Memory B cell (primary cell): ENCODE results near the gene KMT2E.
A peak's percentile ranks its signal among the peaks of the same experiment; 100 is the strongest.

Experiments used
- ATAC-seq: fragments of 150-1000 bp; cut with Tn5 transposase; 2 replicates; pipeline ENCODE4 v1.10.0; 2021; ENCODE audit warnings: low read depth, mild to moderate bottlenecking, moderate library complexity
- DNase-seq, 2 donors: peaks; one replicate each; pipeline ENCODE4 v3.0.0; 2022; ENCODE audit warnings: low spot score in 2 of 2
- H3K27ac Mint-ChIP-seq: one replicate; pipeline ENCODE4 v1.8.0; 2022; ENCODE audit warnings: mild to moderate bottlenecking, moderate library complexity, mixed read lengths
- H3K27me3 Mint-ChIP-seq: one replicate; pipeline ENCODE4 v1.8.0; 2022; ENCODE audit warnings: mixed read lengths
- H3K36me3 Mint-ChIP-seq: one replicate; pipeline ENCODE4 v1.8.0; 2022; ENCODE audit warnings: mild to moderate bottlenecking, mixed read lengths
- H3K4me1 Mint-ChIP-seq: one replicate; pipeline ENCODE4 v1.8.0; 2022; ENCODE audit warnings: mixed read lengths
- H3K4me3 Mint-ChIP-seq: one replicate; pipeline ENCODE4 v1.8.0; 2022; ENCODE audit warnings: mild to moderate bottlenecking, moderate library complexity, mixed read lengths
- H3K9me3 Mint-ChIP-seq: one replicate; pipeline ENCODE4 v1.8.0; 2022; ENCODE audit warnings: mixed read lengths

KMT2E gene

GRCh38 chr7:105079348-105079747 is 65.3 kb downstream of the KMT2E start:
- no peak overlapping the region for H3K4me3 Mint-ChIP-seq
- H3K27ac Mint-ChIP-seq: no peak overlapping the region
- H3K27me3 Mint-ChIP-seq: no peaks in the 10 kb centered on the region
- DNase-seq: no peak
- peaks cover 33% of the 10 kb centered on the region for H3K36me3 Mint-ChIP-seq
- H3K4me1 Mint-ChIP-seq: peaks cover 6% of the 10 kb centered on the region
- H3K9me3 Mint-ChIP-seq: no peaks in the 10 kb centered on the region
- ATAC-seq: no peak

GRCh38 chr7:105084581-105084980 is 70.6 kb downstream of the KMT2E start:
- H3K27ac Mint-ChIP-seq: no peak overlapping the region
- H3K36me3 Mint-ChIP-seq: peaks cover 22% of the 10 kb centered on the region
- DNase-seq (no peak), ATAC-seq (no peak)
- H3K9me3 Mint-ChIP-seq: no peaks in the 10 kb centered on the region
- no peaks in the 10 kb centered on the region for H3K27me3 Mint-ChIP-seq
- peaks cover 6% of the 10 kb centered on the region for H3K4me1 Mint-ChIP-seq
- no peak overlapping the region for H3K4me3 Mint-ChIP-seq

GRCh38 chr7:105086850-105087249 is 72.8 kb downstream of the KMT2E start:
- no peak for ATAC-seq
- peaks cover 25% of the 10 kb centered on the region for H3K36me3 Mint-ChIP-seq
- H3K4me3 Mint-ChIP-seq: no peak overlapping the region

GRCh38 chr7:105087981-105088380 is 74.0 kb downstream of the KMT2E start:
- peaks cover 3% of the 10 kb centered on the region for H3K4me1 Mint-ChIP-seq
- no peaks in the 10 kb centered on the region for H3K9me3 Mint-ChIP-seq
- H3K36me3 Mint-ChIP-seq: peaks cover 18% of the 10 kb centered on the region
- no peak for ATAC-seq
- H3K4me3 Mint-ChIP-seq: no peak overlapping the region
- peak overlapping the region; percentile 55 for H3K27ac Mint-ChIP-seq
- H3K27me3 Mint-ChIP-seq: no peaks in the 10 kb centered on the region
- DNase-seq: no peak

More at GRCh38 chr7:105086850-105087249, 72.8 kb downstream of the KMT2E start:
- Mint-ChIP-seq H3K4me1 (peaks cover 6% of the 10 kb centered on the region), H3K27me3 (no peaks in the 10 kb centered on the region), H3K27ac (no peak overlapping the region), H3K9me3 (no peaks in the 10 kb centered on the region)
- no peak for DNase-seq

GRCh38 chr7:105088456-105088855 is 74.5 kb downstream of the KMT2E start:
- ATAC-seq (no peak), DNase-seq (no peak)
- Mint-ChIP-seq H3K9me3 (no peaks in the 10 kb centered on the region), H3K4me3 (no peak overlapping the region), H3K27me3 (no peaks in the 10 kb centered on the region), H3K36me3 (peaks cover 15% of the 10 kb centered on the region), H3K27ac (peak overlapping the region; percentile 55), H3K4me1 (peaks cover 2% of the 10 kb centered on the region)

- Mint-ChIP-seq H3K36me3 (peaks cover 7% of the 10 kb centered on the region), H3K4me3 (no peak overlapping the region), H3K27me3 (no peaks in the 10 kb centered on the region), H3K27ac (peak overlapping the region; percentile 75), H3K9me3 (no peaks in the 10 kb centered on the region), H3K4me1 (peaks cover 6% of the 10 kb centered on the region)
- DNase-seq (no peak), ATAC-seq (no peak)
Measured at GRCh38 chr7:105094966-105095365, 81.0 kb downstream of the KMT2E start.

- no peaks in the 10 kb centered on the region for H3K27me3 Mint-ChIP-seq
Measured at GRCh38 chr7:105096306-105096705, 82.3 kb downstream of the KMT2E start.

GRCh38 chr7:105097619-105098018 is 83.6 kb downstream of the KMT2E start:
- Mint-ChIP-seq H3K27me3 (no peaks in the 10 kb centered on the region), H3K27ac (peak overlapping the region; percentile 40), H3K4me3 (no peak overlapping the region), H3K9me3 (no peaks in the 10 kb centered on the region), H3K36me3 (peaks cover 4% of the 10 kb centered on the region), H3K4me1 (peaks cover 6% of the 10 kb centered on the region)
- DNase-seq (no peak), ATAC-seq (no peak)

More at GRCh38 chr7:105096306-105096705, 82.3 kb downstream of the KMT2E start:
- H3K4me3 Mint-ChIP-seq: no peak overlapping the region
- peaks cover 6% of the 10 kb centered on the region for H3K4me1 Mint-ChIP-seq
- ATAC-seq: no peak
- no peak overlapping the region for H3K27ac Mint-ChIP-seq
- peaks cover 4% of the 10 kb centered on the region for H3K36me3 Mint-ChIP-seq
- DNase-seq: no peak
- H3K9me3 Mint-ChIP-seq: no peaks in the 10 kb centered on the region

GRCh38 chr7:105098863-105099515 is 85.0 kb downstream of the KMT2E start:
- ATAC-seq: no peak
- Mint-ChIP-seq H3K27ac (peak overlapping the region; percentile 78), H3K4me1 (peaks cover 6% of the 10 kb centered on the region), H3K27me3 (no peaks in the 10 kb centered on the region), H3K4me3 (no peak overlapping the region), H3K9me3 (no peaks in the 10 kb centered on the region), H3K36me3 (peaks cover 6% of the 10 kb centered on the region)
- DNase-seq: no peak

- DNase-seq: no peak
- H3K4me3 Mint-ChIP-seq: no peak overlapping the region
- no peaks in the 10 kb centered on the region for H3K9me3 Mint-ChIP-seq
- peaks cover 9% of the 10 kb centered on the region for H3K36me3 Mint-ChIP-seq
- peaks cover 6% of the 10 kb centered on the region for H3K4me1 Mint-ChIP-seq
- no peak for ATAC-seq
- H3K27me3 Mint-ChIP-seq: no peaks in the 10 kb centered on the region
- no peak overlapping the region for H3K27ac Mint-ChIP-seq
Measured at GRCh38 chr7:105101864-105102263, 87.9 kb downstream of the KMT2E start.

GRCh38 chr7:105102557-105103352 is 88.8 kb downstream of the KMT2E start:
- no peaks in the 10 kb centered on the region for H3K27me3 Mint-ChIP-seq

GRCh38 chr7:105105579-105105978 is 91.6 kb downstream of the KMT2E start:
- no peak overlapping the region for H3K27ac Mint-ChIP-seq
- H3K27me3 Mint-ChIP-seq: no peaks in the 10 kb centered on the region
- no peaks in the 10 kb centered on the region for H3K4me1 Mint-ChIP-seq
- no peak overlapping the region for H3K4me3 Mint-ChIP-seq
- H3K9me3 Mint-ChIP-seq: no peaks in the 10 kb centered on the region
- peaks cover 13% of the 10 kb centered on the region for H3K36me3 Mint-ChIP-seq
- ATAC-seq (no peak), DNase-seq (no peak)

More at GRCh38 chr7:105102557-105103352, 88.8 kb downstream of the KMT2E start:
- no peak for DNase-seq
- no peak overlapping the region for H3K4me3 Mint-ChIP-seq
- peak overlapping the region; percentile 65 for H3K27ac Mint-ChIP-seq
- H3K4me1 Mint-ChIP-seq: peaks cover 4% of the 10 kb centered on the region
- no peak for ATAC-seq
- H3K9me3 Mint-ChIP-seq: no peaks in the 10 kb centered on the region
- peaks cover 7% of the 10 kb centered on the region for H3K36me3 Mint-ChIP-seq

GRCh38 chr7:105106473-105106872 is 92.5 kb downstream of the KMT2E start:
- H3K27me3 Mint-ChIP-seq: no peaks in the 10 kb centered on the region
- ATAC-seq: no peak
- no peak overlapping the region for H3K4me3 Mint-ChIP-seq
- H3K36me3 Mint-ChIP-seq: peaks cover 15% of the 10 kb centered on the region
- H3K4me1 Mint-ChIP-seq: no peaks in the 10 kb centered on the region
- DNase-seq: no peak
- H3K9me3 Mint-ChIP-seq: no peaks in the 10 kb centered on the region
- peak overlapping the region; percentile 36 for H3K27ac Mint-ChIP-seq

- no peak for ATAC-seq
- no peaks in the 10 kb centered on the region for H3K9me3 Mint-ChIP-seq
- DNase-seq: no peak
- no peak overlapping the region for H3K27ac Mint-ChIP-seq
- no peaks in the 10 kb centered on the region for H3K27me3 Mint-ChIP-seq
- H3K36me3 Mint-ChIP-seq: peaks cover 23% of the 10 kb centered on the region
- no peak overlapping the region for H3K4me3 Mint-ChIP-seq
- H3K4me1 Mint-ChIP-seq: peaks cover 2% of the 10 kb centered on the region
Measured at GRCh38 chr7:105107458-105107857, 93.5 kb downstream of the KMT2E start.
